ENCODE measurements around the gene PHF5A.
"Not testable (repeated sequence)": the region's sequence is repeated elsewhere in the genome, so short reads cannot be mapped to it uniquely, and the experiment has no call there.

The PHF5A gene

DNA sequence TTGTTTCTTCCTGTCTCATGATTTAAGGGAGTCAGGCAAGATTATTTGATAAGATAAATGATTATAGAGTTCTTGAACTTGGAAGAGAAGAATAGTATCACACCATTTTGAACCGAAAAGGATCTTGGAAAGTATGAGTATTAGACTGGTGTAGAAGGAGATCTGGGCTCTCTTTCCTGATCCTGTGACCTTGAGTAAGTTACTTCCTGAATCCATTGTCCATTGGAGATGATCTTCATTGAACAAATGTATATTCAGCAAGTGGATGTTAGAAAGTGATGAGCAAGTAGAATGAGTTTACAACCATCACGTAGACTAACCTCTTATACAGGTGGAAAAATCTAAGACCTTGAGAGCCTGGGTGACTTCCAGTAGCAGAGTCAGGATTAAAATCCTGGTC is 2.4 kb upstream of the PHF5A start:
- TF ChIP-seq, protein P1, sequence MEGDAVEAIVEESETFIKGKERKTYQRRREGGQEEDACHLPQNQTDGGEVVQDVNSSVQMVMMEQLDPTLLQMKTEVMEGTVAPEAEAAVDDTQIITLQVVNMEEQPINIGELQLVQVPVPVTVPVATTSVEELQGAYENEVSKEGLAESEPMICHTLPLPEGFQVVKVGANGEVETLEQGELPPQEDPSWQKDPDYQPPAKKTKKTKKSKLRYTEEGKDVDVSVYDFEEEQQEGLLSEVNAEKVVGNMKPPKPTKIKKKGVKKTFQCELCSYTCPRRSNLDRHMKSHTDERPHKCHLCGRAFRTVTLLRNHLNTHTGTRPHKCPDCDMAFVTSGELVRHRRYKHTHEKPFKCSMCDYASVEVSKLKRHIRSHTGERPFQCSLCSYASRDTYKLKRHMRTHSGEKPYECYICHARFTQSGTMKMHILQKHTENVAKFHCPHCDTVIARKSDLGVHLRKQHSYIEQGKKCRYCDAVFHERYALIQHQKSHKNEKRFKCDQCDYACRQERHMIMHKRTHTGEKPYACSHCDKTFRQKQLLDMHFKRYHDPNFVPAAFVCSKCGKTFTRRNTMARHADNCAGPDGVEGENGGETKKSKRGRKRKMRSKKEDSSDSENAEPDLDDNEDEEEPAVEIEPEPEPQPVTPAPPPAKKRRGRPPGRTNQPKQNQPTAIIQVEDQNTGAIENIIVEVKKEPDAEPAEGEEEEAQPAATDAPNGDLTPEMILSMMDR (IDR thresholded peaks at IDR 0.05; ENCODE audit: low read depth, low read length) = no peak
- in situ Hi-C loops (cut with HindIII; ENCODE audit: low sequenced_read_pairs) = no loop called here
- H3K4me3 ChIP-seq (ENCODE audit: low read depth, low read length) = no peak overlapping the region
- no peak for DNase-seq (ENCODE audit: low read depth, low spot score)

DNA sequence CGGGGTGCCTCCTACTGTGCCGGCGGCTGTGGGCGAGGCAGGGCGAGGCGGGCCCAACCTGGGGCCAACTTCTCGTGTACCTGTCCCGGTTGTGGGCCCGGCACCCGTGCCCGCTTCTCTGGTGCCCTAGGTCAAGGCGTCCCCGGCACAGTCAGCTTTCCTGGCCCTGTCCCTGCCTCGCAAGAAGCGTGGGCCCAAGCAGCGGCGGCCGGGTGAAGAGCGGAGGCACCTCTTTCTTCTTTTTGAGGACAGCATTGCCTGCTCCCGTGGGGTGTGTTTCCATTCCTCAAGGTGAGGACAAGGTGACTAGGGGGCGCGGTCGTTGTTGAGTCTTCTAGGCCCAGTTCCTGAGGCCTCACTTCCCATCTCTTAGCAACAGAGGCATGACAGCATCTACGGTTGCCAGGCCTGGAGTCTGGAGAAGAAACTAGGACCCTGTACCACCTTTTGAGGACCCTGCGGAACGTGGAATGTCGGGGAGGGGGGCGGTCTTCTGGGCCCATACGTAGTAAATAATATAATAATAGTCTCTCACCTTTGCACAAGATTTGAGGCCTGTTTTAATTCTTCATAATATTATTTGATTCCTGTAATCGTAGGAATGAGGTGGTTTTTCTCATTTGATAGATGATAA is 843 bp upstream of the PHF5A start:
- no peak for DNase-seq (ENCODE audit: low read depth, low spot score)
- in situ Hi-C loops (cut with HindIII; ENCODE audit: low sequenced_read_pairs) = no loop called here
- peak overlapping the region; percentile 95 for H3K4me3 ChIP-seq (ENCODE audit: low read depth, low read length)
- TF ChIP-seq, protein P1 (IDR thresholded peaks at IDR 0.05; ENCODE audit: low read depth, low read length) = no peak

DNA sequence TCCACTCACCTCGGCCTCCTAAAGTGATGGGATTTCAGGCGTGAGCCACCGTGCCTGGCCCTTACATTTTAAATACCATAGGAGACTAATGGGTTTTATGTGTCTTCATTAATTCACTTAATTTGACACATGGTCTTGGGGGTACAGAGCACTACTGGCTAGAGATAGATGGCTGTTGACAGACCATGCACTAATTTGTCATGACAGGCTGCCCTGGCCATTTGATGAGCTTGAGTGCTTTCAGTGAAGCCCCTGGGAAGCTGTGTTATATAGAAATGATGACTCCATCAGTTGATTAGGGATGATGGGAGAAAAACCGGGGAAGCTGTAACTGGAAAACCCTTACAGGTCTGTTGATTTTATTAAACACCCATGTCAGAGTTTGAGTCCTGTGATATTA is 6.6 kb downstream of the PHF5A start:
- no peak overlapping the region for H3K4me3 ChIP-seq (ENCODE audit: low read depth, low read length)
- in situ Hi-C loops (cut with HindIII; ENCODE audit: low sequenced_read_pairs) = no loop called here
- TF ChIP-seq, protein P1 (IDR thresholded peaks at IDR 0.05; ENCODE audit: low read depth, low read length) = no peak
- DNase-seq (ENCODE audit: low read depth, low spot score) = no peak

DNA sequence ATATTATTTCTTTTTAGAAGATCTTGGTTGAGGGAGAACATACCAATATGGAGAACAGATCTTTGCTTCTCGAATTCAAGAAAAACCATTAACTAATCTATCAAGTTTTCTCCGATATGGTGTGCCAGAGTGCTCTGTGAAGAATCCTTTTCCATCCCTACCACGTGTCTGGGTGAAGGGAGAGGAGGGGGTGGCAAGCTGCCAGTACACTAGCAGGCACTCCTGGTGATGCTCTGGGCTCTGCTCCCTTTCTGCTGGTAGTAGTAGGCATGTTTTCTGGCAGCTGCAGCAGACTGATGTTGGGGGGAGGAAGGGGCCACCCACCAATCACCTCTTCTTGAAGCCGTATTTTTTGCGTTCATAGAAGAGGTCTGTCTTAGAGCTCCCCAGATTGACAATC is 8.4 kb downstream of the PHF5A start:
- DNase-seq (ENCODE audit: low read depth, low spot score); H3K4me3 ChIP-seq (ENCODE audit: low read depth, low read length); in situ Hi-C loops (cut with HindIII; ENCODE audit: low sequenced_read_pairs): not testable (repeated sequence)

DNA sequence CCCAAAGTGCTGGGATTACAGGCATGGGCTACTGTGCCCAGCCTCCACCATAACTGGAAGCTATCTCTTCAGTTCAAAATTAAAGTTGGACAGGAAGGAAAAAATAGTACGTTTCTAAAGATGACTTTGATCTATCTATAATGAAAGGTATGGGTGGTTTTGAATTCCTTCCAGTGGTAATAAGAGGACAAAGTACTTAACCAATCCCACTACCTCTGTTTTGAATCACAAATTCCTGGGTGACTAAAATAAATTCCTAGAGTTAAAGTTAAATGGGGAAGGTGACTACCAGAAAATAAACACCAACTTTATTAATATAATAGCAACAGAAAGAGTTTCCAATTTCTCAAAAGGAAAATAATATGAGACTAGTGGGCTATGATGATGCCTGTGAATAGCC is 9.1 kb downstream of the PHF5A start:
- DNase-seq (ENCODE audit: low read depth, low spot score) = no peak
- in situ Hi-C loops (cut with HindIII; ENCODE audit: low sequenced_read_pairs) = no loop called here
- TF ChIP-seq, protein P1 (IDR thresholded peaks at IDR 0.05; ENCODE audit: low read depth, low read length) = no peak
- no peak overlapping the region for H3K4me3 ChIP-seq (ENCODE audit: low read depth, low read length)

DNA sequence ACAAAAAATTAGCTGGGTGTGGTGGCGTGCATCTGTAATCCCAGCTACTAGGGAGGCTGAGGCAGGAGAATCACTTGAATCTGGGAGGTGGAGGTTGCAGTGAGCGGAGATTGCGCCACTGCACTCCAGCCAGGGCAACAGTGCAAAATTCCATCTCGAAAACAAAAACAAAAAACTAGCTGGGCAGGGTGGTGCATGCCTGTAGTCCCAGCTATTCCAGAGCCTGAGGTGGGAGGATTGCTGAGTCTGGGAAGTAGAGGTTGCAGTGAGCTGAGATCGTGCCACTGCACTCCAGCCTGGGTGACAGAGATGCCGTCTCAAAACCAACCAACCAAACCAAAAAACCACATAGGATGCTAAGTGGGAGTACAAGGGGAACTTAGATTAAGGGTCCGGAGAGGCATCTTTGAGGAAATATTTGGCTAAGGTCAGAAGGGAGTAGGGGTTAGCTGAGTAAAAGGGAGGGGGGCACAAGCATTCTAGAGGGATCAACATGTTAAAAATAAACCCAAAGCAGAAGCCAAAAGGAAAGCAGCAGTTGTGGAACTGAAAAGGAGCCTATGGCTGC is 10.2 kb downstream of the PHF5A start:
- TF ChIP-seq, protein P1 (IDR thresholded peaks at IDR 0.05; ENCODE audit: low read depth, low read length) = no peak
- H3K4me3 ChIP-seq (ENCODE audit: low read depth, low read length) = no peak overlapping the region
- in situ Hi-C loops (cut with HindIII; ENCODE audit: low sequenced_read_pairs) = no loop called here
- DNase-seq (ENCODE audit: low read depth, low spot score) = no peak

DNA sequence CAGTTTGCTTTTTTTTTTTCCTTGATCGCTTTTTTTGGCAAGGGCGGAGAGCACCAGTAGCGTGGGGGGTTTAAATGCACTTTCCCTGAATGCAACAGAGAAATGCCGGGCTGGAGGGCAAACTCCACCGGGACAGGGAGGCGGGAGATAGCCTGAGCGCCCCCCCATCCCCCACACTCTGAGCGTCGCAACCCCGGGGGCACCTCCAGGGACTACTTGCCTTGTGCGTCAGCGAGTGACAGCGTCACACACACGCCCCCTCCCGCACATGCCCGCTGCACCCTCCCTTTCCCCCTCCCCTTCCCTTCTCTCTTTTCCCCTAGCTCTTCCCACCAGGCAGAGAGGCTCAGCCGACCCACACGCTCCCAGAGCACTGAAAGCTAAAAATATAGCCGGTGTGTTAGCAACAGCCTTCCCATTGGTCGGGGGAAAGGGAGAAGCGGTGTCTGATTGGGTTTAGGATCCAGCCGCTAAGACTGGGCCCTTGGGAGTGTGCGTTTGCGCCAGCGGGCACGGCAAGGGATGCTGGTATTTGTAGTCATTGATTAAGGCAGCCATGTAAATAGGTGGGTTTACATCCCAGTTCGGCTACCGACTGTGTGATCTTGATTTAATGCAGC is 20.2 kb downstream of the PHF5A start:
- TF ChIP-seq, protein P1 (IDR thresholded peaks at IDR 0.05; ENCODE audit: low read depth, low read length) = no peak
- DNase-seq (ENCODE audit: low read depth, low spot score) = peak; percentile 100
- in situ Hi-C loops (cut with HindIII; ENCODE audit: low sequenced_read_pairs) = no loop called here
- H3K4me3 ChIP-seq (ENCODE audit: low read depth, low read length) = peak overlapping the region; percentile 99

All from astrocyte of the spinal cord (primary cell).